Measurements from ENCODE around the gene HOXA11.

HOXA11 gene

DNA sequence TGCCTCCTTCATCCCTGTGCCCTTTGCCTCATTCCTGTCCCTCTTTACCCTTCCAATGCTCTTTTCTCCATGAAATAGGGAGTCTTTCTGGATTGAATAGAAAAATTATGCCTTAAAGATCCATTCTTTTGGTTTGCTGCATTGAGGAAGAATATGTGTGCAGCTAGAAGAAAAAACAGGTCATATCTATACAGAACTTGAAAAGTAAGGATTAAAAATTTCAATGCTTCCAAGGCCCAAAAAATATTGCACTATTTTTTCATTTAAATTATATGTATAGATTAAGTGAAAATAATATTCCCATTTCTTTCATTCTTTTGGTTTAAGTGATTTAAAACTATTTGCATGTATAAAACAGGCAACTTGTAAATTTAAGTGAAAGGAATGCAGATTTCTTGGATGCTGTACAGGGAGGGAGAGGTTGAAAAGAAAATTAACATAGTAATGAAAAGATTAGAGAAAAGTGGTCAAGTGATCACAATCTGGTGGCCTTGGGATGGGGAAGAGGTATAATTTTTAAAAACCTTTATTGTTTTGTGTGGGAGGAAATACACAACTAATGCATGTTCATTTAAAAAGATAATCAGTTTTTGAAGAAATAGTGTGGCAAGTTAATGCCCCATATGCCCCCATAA is 39.0 kb upstream of the HOXA11 start:
- Histone ChIP-seq H3F3A (ENCODE audit: control insufficient read depth, insufficient read depth) (no peaks in the 10 kb centered on the region), H3K9me3 (ENCODE audit: control insufficient read depth, insufficient read depth, low read length) (no peaks in the 10 kb centered on the region), H3K4me3 (ENCODE audit: low read length) (no peak overlapping the region), H3K4me1 (ENCODE audit: control insufficient read depth, low read length) (peaks cover 6% of the 10 kb centered on the region; the same call in 1 of the 2 replicates), H3K27me3 (ENCODE audit: control insufficient read depth, low read length) (peaks cover 57% of the 10 kb centered on the region), H3K79me2 (ENCODE audit: control insufficient read depth, low read length) (no peaks in the 10 kb centered on the region), H3K4me2 (ENCODE audit: low read length) (no peak overlapping the region), H3K27ac (ENCODE audit: low read depth, low read length) (no peak overlapping the region), H3K36me3 (ENCODE audit: control insufficient read depth, low read length) (no peaks in the 10 kb centered on the region), H3K9me2 (replicated peaks; ENCODE audit: control insufficient read depth, low read length) (no peaks in the 10 kb centered on the region), H4K20me1 (ENCODE audit: control insufficient read depth, insufficient read depth, low read depth, low read length) (no peaks in the 10 kb centered on the region)
- TF ChIP-seq, protein P1, sequence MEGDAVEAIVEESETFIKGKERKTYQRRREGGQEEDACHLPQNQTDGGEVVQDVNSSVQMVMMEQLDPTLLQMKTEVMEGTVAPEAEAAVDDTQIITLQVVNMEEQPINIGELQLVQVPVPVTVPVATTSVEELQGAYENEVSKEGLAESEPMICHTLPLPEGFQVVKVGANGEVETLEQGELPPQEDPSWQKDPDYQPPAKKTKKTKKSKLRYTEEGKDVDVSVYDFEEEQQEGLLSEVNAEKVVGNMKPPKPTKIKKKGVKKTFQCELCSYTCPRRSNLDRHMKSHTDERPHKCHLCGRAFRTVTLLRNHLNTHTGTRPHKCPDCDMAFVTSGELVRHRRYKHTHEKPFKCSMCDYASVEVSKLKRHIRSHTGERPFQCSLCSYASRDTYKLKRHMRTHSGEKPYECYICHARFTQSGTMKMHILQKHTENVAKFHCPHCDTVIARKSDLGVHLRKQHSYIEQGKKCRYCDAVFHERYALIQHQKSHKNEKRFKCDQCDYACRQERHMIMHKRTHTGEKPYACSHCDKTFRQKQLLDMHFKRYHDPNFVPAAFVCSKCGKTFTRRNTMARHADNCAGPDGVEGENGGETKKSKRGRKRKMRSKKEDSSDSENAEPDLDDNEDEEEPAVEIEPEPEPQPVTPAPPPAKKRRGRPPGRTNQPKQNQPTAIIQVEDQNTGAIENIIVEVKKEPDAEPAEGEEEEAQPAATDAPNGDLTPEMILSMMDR (IDR thresholded peaks at IDR 0.05; ENCODE audit: low read depth, low read length, poor library complexity, severe bottlenecking) = no peak
- no peak for TF ChIP-seq EZH2phosphoT487 (IDR thresholded peaks at IDR 0.05; ENCODE audit: borderline replicate concordance, low read length)

DNA sequence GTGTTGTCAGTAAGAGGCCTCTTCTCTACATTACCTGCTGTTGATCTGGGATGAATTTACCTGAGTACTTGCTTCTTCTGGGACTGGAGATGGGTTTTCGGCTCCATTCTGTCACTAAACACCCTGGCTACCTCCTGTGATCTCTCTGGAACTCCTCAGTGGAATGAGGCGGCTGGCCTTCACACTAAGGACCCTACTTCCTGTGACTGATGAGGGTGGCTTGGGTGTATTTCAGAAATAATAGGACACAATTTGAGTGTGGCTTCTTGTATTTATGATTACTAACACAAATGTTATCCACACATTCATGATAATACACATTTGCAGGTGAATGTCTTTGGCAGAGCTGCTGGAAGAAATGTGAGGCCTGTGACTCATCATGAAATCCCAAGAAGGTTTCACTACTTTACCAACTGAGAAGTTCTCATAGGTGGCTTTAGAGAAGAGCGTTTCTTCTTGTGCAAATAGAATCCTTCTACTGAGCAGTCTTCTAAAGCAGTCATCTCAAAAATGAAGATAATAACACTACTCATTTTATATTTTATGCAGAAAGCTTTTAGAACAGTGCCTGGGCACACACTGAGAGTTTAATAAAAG is 36.3 kb upstream of the HOXA11 start:
- H3K4me3 ChIP-seq (ENCODE audit: low read length) = no peak overlapping the region
- H3K9me3 ChIP-seq (ENCODE audit: control insufficient read depth, insufficient read depth, low read length) = no peaks in the 10 kb centered on the region
- H3F3A ChIP-seq (ENCODE audit: control insufficient read depth, insufficient read depth) = no peaks in the 10 kb centered on the region
- peaks cover 6% of the 10 kb centered on the region; the same call in 1 of the 2 replicates for H3K4me1 ChIP-seq (ENCODE audit: control insufficient read depth, low read length)
- TF ChIP-seq, protein P1 (IDR thresholded peaks at IDR 0.05; ENCODE audit: low read depth, low read length, poor library complexity, severe bottlenecking) = no peak
- no peak for TF ChIP-seq EZH2phosphoT487 (IDR thresholded peaks at IDR 0.05; ENCODE audit: borderline replicate concordance, low read length)
- no peaks in the 10 kb centered on the region for H3K9me2 ChIP-seq (replicated peaks; ENCODE audit: control insufficient read depth, low read length)
- H3K79me2 ChIP-seq (ENCODE audit: control insufficient read depth, low read length) = no peaks in the 10 kb centered on the region
- no peak overlapping the region for H3K4me2 ChIP-seq (ENCODE audit: low read length)
- no peaks in the 10 kb centered on the region for H3K36me3 ChIP-seq (ENCODE audit: control insufficient read depth, low read length)
- peaks cover 64% of the 10 kb centered on the region for H3K27me3 ChIP-seq (ENCODE audit: control insufficient read depth, low read length)
- no peaks in the 10 kb centered on the region for H4K20me1 ChIP-seq (ENCODE audit: control insufficient read depth, insufficient read depth, low read depth, low read length)
- no peak overlapping the region for H3K27ac ChIP-seq (ENCODE audit: low read depth, low read length)

GRCh38 chr7:27220440-27220955 is 35.5 kb upstream of the HOXA11 start:
- H3K4me1 ChIP-seq (ENCODE audit: control insufficient read depth, low read length) = peaks cover 6% of the 10 kb centered on the region; the same call in 1 of the 2 replicates
- peak; percentile 99 for TF ChIP-seq EZH2phosphoT487 (IDR thresholded peaks at IDR 0.05; ENCODE audit: borderline replicate concordance, low read length)
- TF ChIP-seq, protein P1 (IDR thresholded peaks at IDR 0.05; ENCODE audit: low read depth, low read length, poor library complexity, severe bottlenecking) = no peak
- no peak overlapping the region for H3K27ac ChIP-seq (ENCODE audit: low read depth, low read length)
- H3K9me2 ChIP-seq (replicated peaks; ENCODE audit: control insufficient read depth, low read length) = no peaks in the 10 kb centered on the region
- no peaks in the 10 kb centered on the region for H3K79me2 ChIP-seq (ENCODE audit: control insufficient read depth, low read length)
- peak overlapping the region; percentile 27; the same call in 1 of the 2 replicates for H3K4me2 ChIP-seq (ENCODE audit: low read length)
- H3K4me3 ChIP-seq (ENCODE audit: low read length) = no peak overlapping the region
- H3K36me3 ChIP-seq (ENCODE audit: control insufficient read depth, low read length) = no peaks in the 10 kb centered on the region
- no peaks in the 10 kb centered on the region for H4K20me1 ChIP-seq (ENCODE audit: control insufficient read depth, insufficient read depth, low read depth, low read length)
- no peaks in the 10 kb centered on the region for H3K9me3 ChIP-seq (ENCODE audit: control insufficient read depth, insufficient read depth, low read length)
- no peaks in the 10 kb centered on the region for H3F3A ChIP-seq (ENCODE audit: control insufficient read depth, insufficient read depth)
- H3K27me3 ChIP-seq (ENCODE audit: control insufficient read depth, low read length) = peaks cover 71% of the 10 kb centered on the region

Data from DOHH2 (cell line).